ENCODE data around the gene SPDL1.

GRCh38 chr5:169615561-169615960 is 32.0 kb downstream of the SPDL1 start:
- TF ChIP-seq REST (IDR thresholded peaks at IDR 0.05) (no peak), YY1 (IDR thresholded peaks at IDR 0.05) (no peak), CTCF (IDR thresholded peaks at IDR 0.05; ENCODE audit: low read depth, low read length, missing input control) (no peak), MAX (IDR thresholded peaks at IDR 0.05) (no peak), GABPA (IDR thresholded peaks at IDR 0.05 in 1 of 2, conservative IDR thresholded peaks at IDR 0.05 in 1 of 2) (no peak), JUND (IDR thresholded peaks at IDR 0.05) (no peak), TAF1 (conservative IDR thresholded peaks at IDR 0.05) (no peak)

All from liver (tissue), 3 donors.